Measurements from ENCODE around the gene S1PR1. TPM values are rescaled to one million over a fixed set of nuclear protein-coding genes. Genes with fewer than 3 reads are reported as not detected.
"Not testable (repeated sequence)": the region's sequence is repeated elsewhere in the genome, so short reads cannot be mapped to it uniquely, and the experiment has no call there.

The S1PR1 gene
- total RNA-seq, 1 donor from 2014 or later, result 18.3 TPM

DNA sequence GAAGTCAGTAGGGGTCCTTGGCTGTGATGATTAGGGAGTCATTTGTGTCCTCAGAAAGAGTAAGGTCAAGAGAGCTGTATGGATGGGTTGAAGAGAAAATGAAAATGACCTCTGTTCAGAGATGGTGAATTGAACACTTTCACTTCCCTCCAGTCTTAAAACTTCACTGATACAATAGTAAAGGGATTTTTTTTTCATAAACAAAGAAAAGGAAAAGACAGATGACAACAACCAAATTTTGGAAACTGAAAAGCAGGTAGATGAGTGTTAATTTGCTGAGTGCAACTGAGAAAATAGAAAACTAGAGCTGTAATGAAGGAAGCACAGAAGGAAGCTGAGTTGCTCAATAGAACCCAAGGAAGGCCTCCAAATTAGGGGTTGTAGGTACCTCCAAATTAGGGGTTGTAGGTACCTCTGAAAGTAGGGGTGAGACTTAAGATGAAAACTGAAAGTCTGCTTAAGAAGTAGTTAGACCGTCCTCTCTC, 14.8 kb upstream of the S1PR1 start:
- no peaks in the 10 kb centered on the region for H3K9me3 Mint-ChIP-seq
- H3K27me3 Mint-ChIP-seq, result no peaks in the 10 kb centered on the region
- no peak for DNase-seq (ENCODE audit: extremely low spot score, unreplicated experiment)
- no peak overlapping the region for H3K27ac Mint-ChIP-seq
- TF ChIP-seq, protein P1, sequence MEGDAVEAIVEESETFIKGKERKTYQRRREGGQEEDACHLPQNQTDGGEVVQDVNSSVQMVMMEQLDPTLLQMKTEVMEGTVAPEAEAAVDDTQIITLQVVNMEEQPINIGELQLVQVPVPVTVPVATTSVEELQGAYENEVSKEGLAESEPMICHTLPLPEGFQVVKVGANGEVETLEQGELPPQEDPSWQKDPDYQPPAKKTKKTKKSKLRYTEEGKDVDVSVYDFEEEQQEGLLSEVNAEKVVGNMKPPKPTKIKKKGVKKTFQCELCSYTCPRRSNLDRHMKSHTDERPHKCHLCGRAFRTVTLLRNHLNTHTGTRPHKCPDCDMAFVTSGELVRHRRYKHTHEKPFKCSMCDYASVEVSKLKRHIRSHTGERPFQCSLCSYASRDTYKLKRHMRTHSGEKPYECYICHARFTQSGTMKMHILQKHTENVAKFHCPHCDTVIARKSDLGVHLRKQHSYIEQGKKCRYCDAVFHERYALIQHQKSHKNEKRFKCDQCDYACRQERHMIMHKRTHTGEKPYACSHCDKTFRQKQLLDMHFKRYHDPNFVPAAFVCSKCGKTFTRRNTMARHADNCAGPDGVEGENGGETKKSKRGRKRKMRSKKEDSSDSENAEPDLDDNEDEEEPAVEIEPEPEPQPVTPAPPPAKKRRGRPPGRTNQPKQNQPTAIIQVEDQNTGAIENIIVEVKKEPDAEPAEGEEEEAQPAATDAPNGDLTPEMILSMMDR (conservative IDR thresholded peaks at IDR 0.05), result no peak
- H3K4me3 Mint-ChIP-seq, result no peak overlapping the region
- no peaks in the 10 kb centered on the region for H3K36me3 Mint-ChIP-seq
- H3K4me1 Mint-ChIP-seq (ENCODE audit: unreplicated experiment), result peaks cover 9% of the 10 kb centered on the region

DNA sequence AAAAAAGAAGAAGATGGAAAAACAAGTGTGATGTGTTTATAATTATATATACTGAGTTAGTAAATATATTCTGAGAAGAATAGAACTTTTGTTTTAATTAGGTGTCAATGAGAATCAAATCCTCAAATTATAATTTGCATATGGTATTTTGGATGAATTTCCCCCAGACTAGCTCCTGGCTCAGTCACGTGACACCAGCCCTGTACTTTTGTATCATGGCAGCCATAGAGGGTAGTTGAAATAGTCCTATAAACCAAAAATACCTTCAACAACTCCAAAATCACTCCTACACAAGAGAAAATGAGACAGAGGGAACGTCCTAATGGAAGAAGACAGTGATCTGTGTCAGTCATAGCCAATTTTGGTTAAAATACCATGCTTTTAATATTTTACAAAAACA, 9.0 kb upstream of the S1PR1 start:
- no peak for DNase-seq (ENCODE audit: extremely low spot score, unreplicated experiment)
- Mint-ChIP-seq H3K27me3 (peaks cover 24% of the 10 kb centered on the region), H3K9me3 (no peaks in the 10 kb centered on the region), H3K36me3 (no peaks in the 10 kb centered on the region), H3K4me1 (ENCODE audit: unreplicated experiment) (no peaks in the 10 kb centered on the region), H3K27ac (no peak overlapping the region), H3K4me3 (no peak overlapping the region)
- TF ChIP-seq, protein P1 (conservative IDR thresholded peaks at IDR 0.05), result no peak

DNA sequence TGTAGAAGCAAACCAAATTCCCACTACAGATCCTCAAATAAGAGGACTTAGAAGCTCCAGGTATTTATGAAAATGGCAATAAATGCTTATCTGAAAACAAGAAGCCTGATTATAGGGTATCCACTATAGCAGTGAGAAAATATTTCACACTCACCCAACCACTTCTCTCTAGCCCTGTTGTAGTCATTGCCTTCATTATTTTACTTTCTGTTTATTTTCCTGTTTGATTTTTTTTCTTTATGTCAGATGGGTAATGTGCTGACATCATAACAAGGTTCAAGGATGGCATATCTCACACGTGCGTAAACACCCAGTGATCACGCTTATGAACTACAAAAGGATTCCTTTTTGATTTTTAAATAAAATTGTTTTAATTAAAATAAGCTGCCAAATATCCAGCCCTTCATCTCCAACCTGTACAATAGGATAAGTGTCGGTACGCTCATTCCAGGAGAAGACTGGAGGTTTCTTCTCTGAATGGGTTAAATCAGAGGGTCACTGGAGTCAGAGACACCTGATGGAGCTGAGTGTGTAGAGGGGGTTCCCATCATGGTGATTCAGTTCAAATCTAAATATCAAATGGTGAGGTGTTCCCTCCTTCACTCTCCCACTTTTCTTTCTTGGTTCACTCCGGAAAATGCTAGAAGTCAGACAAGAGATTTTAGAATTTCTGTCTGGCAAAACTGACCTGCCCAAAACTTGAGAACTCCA, 8.2 kb upstream of the S1PR1 start:
- no peak for DNase-seq (ENCODE audit: extremely low spot score, unreplicated experiment)
- no peaks in the 10 kb centered on the region for H3K4me1 Mint-ChIP-seq (ENCODE audit: unreplicated experiment)
- H3K9me3 Mint-ChIP-seq, result no peaks in the 10 kb centered on the region
- H3K4me3 Mint-ChIP-seq, result no peak overlapping the region
- H3K27me3 Mint-ChIP-seq, result peaks cover 32% of the 10 kb centered on the region
- TF ChIP-seq, protein P1 (conservative IDR thresholded peaks at IDR 0.05), result no peak
- no peaks in the 10 kb centered on the region for H3K36me3 Mint-ChIP-seq
- no peak overlapping the region for H3K27ac Mint-ChIP-seq

DNA sequence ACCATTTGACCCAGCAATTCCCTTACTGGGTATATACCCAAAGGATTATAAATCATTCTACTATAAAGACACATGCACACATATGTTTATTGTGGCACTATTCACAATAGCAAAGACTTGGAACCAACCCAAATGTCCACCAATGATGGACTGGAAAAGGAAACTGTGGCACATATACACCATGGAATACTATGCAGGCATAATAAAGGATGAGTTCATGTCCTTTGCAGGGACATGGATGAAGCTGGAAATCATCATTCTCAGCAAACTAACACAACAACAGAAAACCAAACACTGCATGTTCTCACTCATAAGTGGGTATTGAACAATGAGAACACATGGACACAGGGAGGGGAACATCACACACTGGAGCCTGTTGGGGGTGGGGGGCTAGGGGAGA, 4.6 kb upstream of the S1PR1 start:
- not testable (repeated sequence) for H3K27ac Mint-ChIP-seq; H3K4me3 Mint-ChIP-seq; DNase-seq (ENCODE audit: extremely low spot score, unreplicated experiment); H3K36me3 Mint-ChIP-seq; H3K9me3 Mint-ChIP-seq
- peaks cover 11% of the 10 kb centered on the region for H3K4me1 Mint-ChIP-seq (ENCODE audit: unreplicated experiment)
- H3K27me3 Mint-ChIP-seq, result peaks cover 63% of the 10 kb centered on the region

DNA sequence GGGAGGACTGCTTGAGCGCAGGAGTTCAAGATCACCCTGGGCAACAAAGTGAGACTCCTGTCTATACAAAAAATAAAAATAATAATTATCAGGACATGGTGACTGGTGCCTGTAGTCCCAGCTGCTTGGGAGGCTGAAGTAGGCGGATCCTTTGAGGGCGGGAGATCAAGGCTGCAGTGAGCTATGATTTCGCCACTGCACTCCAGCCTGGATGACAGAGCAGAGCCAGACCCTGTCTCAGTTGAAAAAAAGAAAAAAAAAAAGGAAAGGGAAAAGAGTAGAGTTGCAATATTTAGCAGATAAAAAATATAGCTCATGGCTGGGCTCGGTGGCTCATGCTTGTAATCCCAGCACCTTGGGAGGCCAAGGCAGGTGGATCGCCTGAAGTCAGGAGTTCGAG, 3.3 kb upstream of the S1PR1 start:
- TF ChIP-seq, protein P1 (conservative IDR thresholded peaks at IDR 0.05), result no peak
- Mint-ChIP-seq H3K27me3 (peaks cover 70% of the 10 kb centered on the region), H3K36me3 (no peaks in the 10 kb centered on the region), H3K27ac (no peak overlapping the region), H3K4me3 (no peak overlapping the region), H3K9me3 (no peaks in the 10 kb centered on the region), H3K4me1 (ENCODE audit: unreplicated experiment) (peaks cover 16% of the 10 kb centered on the region)
- DNase-seq (ENCODE audit: extremely low spot score, unreplicated experiment), result no peak

DNA sequence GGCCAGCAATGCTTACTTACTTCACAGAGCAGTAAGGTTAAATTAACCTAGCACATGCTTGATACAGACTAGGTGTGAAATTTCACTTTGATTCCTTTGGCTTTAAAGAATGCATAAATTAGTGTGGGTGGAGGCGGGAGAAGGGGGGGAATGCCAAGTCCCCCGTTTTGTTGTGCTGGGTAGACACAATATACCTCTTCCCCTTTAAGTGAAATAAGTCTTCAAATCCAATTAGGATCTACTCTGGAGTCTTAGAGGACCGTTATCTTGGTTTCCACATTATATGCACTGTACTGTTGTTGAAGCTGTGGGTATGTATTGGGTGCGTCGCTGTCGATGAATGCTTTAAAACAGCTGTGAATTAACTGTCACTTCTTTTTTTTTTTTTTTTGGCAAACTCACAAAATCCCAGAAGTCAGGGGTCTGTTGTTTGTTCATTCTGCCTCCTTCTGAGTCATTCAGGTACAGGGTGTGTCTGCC, 1.6 kb upstream of the S1PR1 start:
- Mint-ChIP-seq H3K9me3 (no peaks in the 10 kb centered on the region), H3K27me3 (peaks cover 75% of the 10 kb centered on the region), H3K36me3 (no peaks in the 10 kb centered on the region), H3K4me3 (peak overlapping the region; percentile 91), H3K27ac (peak overlapping the region; percentile 23), H3K4me1 (ENCODE audit: unreplicated experiment) (peaks cover 20% of the 10 kb centered on the region)
- TF ChIP-seq, protein P1 (conservative IDR thresholded peaks at IDR 0.05), result no peak
- DNase-seq (ENCODE audit: extremely low spot score, unreplicated experiment), result no peak

Measured in type B pancreatic cell (in vitro differentiated cells).